ENCODE data around the gene THAP7.

GRCh38 chr22:20953342-20953608 is 48.6 kb downstream of the THAP7 start:
- TF ChIP-seq EP300 (IDR thresholded peaks at IDR 0.05) (no peak), CTCF (IDR thresholded peaks at IDR 0.05) (no peak), POLR2A (IDR thresholded peaks at IDR 0.05) (no peak)
